Tibial nerve (tissue), 4 donors: ENCODE results near the gene ESPL1. TPM values are rescaled to one million over a fixed set of nuclear protein-coding genes. Genes with fewer than 3 reads are reported as not detected.

ENCODE experiments used
- DNase-seq, 2 donors: peaks; one replicate each; pipeline ENCODE4 v3.0.0-alpha.2; 2019; ENCODE audit warnings: low spot score in 2 of 2
- H3K27ac ChIP-seq, 4 donors: fragments of 200-600 bp; sonication (generic) in 3 of 4; one replicate each; pipeline ENCODE4 v1.5.1; 2017 to 2019; ENCODE audit warnings: mild to moderate bottlenecking in 1 of 4
- H3K27me3 ChIP-seq, 2 donors: fragments of 200-600 bp; sonication (generic) in 1 of 2; one replicate each; pipeline versions ENCODE4 v1.5.1 to v1.6.0; 2017 to 2019
- H3K36me3 ChIP-seq, 3 donors: fragments of 200-600 bp; sonication (generic); one replicate each; pipeline ENCODE4 v1.5.1; 2018 to 2019
- H3K4me1 ChIP-seq, 4 donors: fragments of 200-600 bp; sonication (generic) in 3 of 4; one replicate each; pipeline ENCODE4 v1.5.1; 2017 to 2019
- H3K4me3 ChIP-seq, 4 donors: fragments of 200-600 bp; sonication (generic) in 3 of 4; one replicate each; pipeline ENCODE4 v1.5.1; 2017 to 2019; ENCODE audit warnings: mild to moderate bottlenecking in 1 of 4, moderate library complexity in 1 of 4
- H3K9me3 ChIP-seq, 4 donors: fragments of 200-600 bp; sonication (generic) in 3 of 4; one replicate each; pipeline ENCODE4 v1.5.1; 2017 to 2019
- EP300 ChIP-seq, 2 donors: sonication (generic); formaldehyde crosslinking; IDR thresholded peaks; one replicate each; pipeline ENCODE4 v1.6.1; 2017; ENCODE audit warnings: antibody characterized with exemption in 2 of 2, mild to moderate bottlenecking in 1 of 2
- POLR2A ChIP-seq, 2 donors: fragments of 450-650 bp; IDR thresholded peaks; one replicate each; pipeline ENCODE4 v1.6.1; 2017; ENCODE audit warnings: antibody characterized with exemption in 2 of 2, mild to moderate bottlenecking in 2 of 2, moderate library complexity in 2 of 2
- WGBS, 2 donors: methylation state at CpG; one replicate each; pipeline ENCODE4 v1.1.5; 2018; 5-methylcytosine and 5-hydroxymethylcytosine counted together
- total RNA-seq, 4 donors: library from RNA; depleted of rRNA; stranded (reverse); fragments of >200 nt; gene quantifications; one replicate each; pipeline ENCODE4 v1.1.0, GENCODE V29; 2016
- TF ChIP-seq, protein P1 (sequence below), 5 experiments: fragments of 200-600 bp in 3 of 5; fragments of 450-650 bp in 2 of 5; sonication (generic) in 3 of 5; IDR thresholded peaks; one replicate each; pipeline ENCODE4 v1.5.1; 2016 to 2019; ENCODE audit warnings: antibody characterized with exemption in 5 of 5, mild to moderate bottlenecking in 3 of 5, moderate library complexity in 2 of 5

The ESPL1 gene
- total RNA-seq: 1 to 10 TPM in 3 of 4 donors, not detected in 1; 2.2 to 8.7 (median 2.5) TPM

DNA sequence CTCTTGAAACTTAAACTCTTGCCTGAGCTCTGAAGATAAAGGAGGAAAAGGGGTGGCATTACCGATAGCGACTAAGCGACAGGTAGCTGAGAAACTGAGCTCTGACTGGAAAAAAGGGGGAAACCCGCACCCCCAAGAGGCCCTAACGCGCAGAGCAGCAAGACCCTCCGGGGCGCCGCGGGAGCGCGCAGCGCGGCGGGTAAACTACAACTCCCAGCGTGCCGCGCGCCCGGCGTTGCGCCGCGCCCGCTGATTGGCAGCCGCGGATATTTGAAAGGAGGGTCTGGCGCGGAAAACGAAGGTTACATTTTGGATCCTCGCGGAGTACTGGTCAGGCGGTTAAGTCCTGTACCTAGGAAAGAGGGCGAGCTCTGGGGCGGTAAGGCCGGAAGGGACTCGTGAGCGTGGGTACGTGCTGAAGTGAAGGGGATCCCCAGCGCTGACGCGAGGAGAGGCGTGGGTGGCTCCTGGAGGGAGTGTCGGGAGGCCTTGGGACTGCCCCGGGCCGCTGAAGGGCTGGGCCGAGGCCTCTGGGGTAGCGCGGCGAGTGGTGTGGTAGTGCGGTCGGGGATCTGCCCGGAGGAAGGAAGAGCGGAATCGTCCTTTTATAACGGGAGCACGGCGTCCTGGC, at the start of gene ESPL1:
TSS of gene ESPL1 (plus strand) at position 301 of the 631 bp plus-strand sequence. CDS start 468 bp downstream, outside the sequence.
- 0 to 1% methylated on average over 56 to 58 of the region's 58 CpGs for WGBS, 2 donors
- Histone ChIP-seq H3K36me3 (no peaks in the 10 kb centered on the region), H3K4me3 (peak within 1 kb of the TSS; percentile 38 to 66 (median 56)), H3K27me3 (no peaks in the 10 kb centered on the region), H3K27ac (peak within 1 kb of the TSS in 3 of 4 donors; percentile 40 to 73 (median 65)), H3K4me1 (peaks cover 0 to 15% (median 2%) of the 10 kb centered on the region in 4 donors), H3K9me3 (no peaks in the 10 kb centered on the region)
- peak; percentile 28 to 62 for DNase-seq
- TF ChIP-seq POLR2A (IDR thresholded peaks at IDR 0.05) (no peak), EP300 (IDR thresholded peaks at IDR 0.05) (peak; percentile 59 to 76)
- TF ChIP-seq, protein P1, sequence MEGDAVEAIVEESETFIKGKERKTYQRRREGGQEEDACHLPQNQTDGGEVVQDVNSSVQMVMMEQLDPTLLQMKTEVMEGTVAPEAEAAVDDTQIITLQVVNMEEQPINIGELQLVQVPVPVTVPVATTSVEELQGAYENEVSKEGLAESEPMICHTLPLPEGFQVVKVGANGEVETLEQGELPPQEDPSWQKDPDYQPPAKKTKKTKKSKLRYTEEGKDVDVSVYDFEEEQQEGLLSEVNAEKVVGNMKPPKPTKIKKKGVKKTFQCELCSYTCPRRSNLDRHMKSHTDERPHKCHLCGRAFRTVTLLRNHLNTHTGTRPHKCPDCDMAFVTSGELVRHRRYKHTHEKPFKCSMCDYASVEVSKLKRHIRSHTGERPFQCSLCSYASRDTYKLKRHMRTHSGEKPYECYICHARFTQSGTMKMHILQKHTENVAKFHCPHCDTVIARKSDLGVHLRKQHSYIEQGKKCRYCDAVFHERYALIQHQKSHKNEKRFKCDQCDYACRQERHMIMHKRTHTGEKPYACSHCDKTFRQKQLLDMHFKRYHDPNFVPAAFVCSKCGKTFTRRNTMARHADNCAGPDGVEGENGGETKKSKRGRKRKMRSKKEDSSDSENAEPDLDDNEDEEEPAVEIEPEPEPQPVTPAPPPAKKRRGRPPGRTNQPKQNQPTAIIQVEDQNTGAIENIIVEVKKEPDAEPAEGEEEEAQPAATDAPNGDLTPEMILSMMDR (IDR thresholded peaks at IDR 0.05): peak; percentile 23 to 55 (median 30)

GRCh38 chr12:53218551-53219291, 49.4 kb upstream of the ESPL1 start:
- 3 to 22% methylated on average over 20 to 30 of the region's 30 CpGs for WGBS, 2 donors
- no peak for DNase-seq
- Histone ChIP-seq H3K4me3 (peak overlapping the region; percentile 53 to 78 (median 68)), H3K27me3 (no peaks in the 10 kb centered on the region), H3K9me3 (no peaks in the 10 kb centered on the region), H3K4me1 (peaks cover 0 to 75% (median 49%) of the 10 kb centered on the region in 4 donors), H3K27ac (peak overlapping the region; percentile 92 to 100 (median 96)), H3K36me3 (peaks cover 0 to 20% (median 0%) of the 10 kb centered on the region in 3 donors)
- TF ChIP-seq, protein P1 (IDR thresholded peaks at IDR 0.05): no peak
- no peak for TF ChIP-seq POLR2A (IDR thresholded peaks at IDR 0.05)
- no peak for TF ChIP-seq EP300 (IDR thresholded peaks at IDR 0.05)

DNA sequence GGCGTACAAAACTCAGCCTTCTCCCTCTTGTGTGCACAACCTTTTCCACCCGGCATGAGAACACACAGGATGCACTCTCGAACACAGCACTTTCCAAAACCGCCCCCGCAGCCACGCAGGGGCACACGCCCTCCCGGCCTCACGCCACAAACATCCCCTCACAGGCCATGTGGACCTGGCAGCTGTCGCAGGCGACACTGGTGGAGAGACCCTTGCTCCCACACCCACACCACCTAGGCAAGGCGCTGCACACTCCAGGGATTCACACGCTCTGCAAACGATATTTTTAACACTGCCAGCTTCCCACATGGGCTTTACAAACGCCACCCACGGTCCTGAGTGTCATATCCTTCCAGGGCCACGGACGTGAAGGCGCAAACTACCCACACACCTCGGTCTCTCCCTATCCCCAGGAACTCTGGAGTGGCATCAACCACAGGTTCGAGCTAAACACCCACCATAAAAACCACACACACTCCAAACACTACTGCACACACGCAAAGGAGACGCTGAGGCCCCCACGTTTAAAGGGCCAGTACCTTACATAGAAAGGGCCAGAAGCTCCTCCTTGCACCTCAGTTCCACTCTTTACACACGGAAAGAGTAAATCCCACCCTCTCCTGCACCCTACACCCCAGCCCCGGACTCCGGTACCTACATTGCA, 48.7 kb upstream of the ESPL1 start:
- Histone ChIP-seq H3K4me1 (peaks cover 4 to 75% (median 56%) of the 10 kb centered on the region in 4 donors), H3K4me3 (peak overlapping the region; percentile 53 to 78 (median 68)), H3K27ac (peak overlapping the region; percentile 92 to 100 (median 96)), H3K9me3 (no peaks in the 10 kb centered on the region), H3K27me3 (no peaks in the 10 kb centered on the region), H3K36me3 (peaks cover 0 to 13% (median 0%) of the 10 kb centered on the region in 3 donors)
- WGBS, 2 donors: 0 to 1% methylated on average over 27 of the region's 27 CpGs
- TF ChIP-seq EP300 (IDR thresholded peaks at IDR 0.05) (peak in 1 of 2 donors; percentile 34), POLR2A (IDR thresholded peaks at IDR 0.05) (no peak)
- no peak for DNase-seq

DNA sequence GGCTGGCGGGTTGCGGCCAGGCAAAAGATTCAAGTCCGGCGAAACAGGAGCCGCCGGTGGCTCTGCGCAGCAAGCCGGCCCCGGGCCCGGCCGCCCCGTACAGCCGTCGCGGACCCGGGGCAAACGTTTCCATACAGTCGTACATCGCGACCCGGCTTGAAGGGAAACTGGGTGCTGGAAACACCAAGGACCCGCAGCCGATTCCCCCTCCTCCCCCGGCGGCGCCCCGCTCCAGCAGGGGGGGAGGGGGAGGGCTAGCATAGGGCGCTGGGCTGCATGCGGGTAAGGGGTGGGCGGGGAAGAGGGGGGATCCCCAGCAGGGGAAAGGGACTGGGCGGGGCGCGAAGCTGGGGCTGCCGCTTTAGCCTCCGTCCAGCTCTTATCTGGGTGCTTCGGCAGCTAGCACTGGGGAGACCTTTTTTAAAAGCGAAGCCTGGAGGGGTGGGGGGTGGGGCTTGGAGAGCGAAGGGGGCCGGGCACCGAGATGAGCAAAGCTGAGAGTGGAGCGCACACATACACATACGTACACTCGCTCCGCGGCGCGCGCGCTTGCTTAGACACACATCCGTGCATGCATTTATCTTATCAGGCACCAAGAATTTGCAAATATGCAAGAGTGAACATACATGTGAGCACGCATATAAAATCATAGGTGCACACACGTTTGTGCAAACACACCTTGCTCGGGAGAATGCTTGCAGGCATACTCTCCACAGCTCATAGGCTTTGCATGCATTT, 48.0 kb upstream of the ESPL1 start:
- Histone ChIP-seq H3K27me3 (no peaks in the 10 kb centered on the region), H3K27ac (peak overlapping the region; percentile 92 to 100 (median 96)), H3K9me3 (no peaks in the 10 kb centered on the region), H3K4me3 (peak overlapping the region; percentile 53 to 78 (median 68)), H3K4me1 (peaks cover 5 to 75% (median 60%) of the 10 kb centered on the region in 4 donors), H3K36me3 (peaks cover 0 to 6% (median 0%) of the 10 kb centered on the region in 3 donors)
- peak; percentile 42 to 55 for DNase-seq
- TF ChIP-seq, protein P1 (IDR thresholded peaks at IDR 0.05): no peak
- WGBS, 2 donors: 0 to 1% methylated on average over 22 to 36 of the region's 53 CpGs

GRCh38 chr12:53220694-53221202, 47.4 kb upstream of the ESPL1 start:
- DNase-seq: peak; percentile 77 to 82
- 1% methylated on average over 37 to 40 of the region's 42 CpGs for WGBS, 2 donors
- no peaks in the 10 kb centered on the region for H3K27me3 ChIP-seq
- peak; percentile 12 to 72 for TF ChIP-seq EP300 (IDR thresholded peaks at IDR 0.05)
- TF ChIP-seq POLR2A (IDR thresholded peaks at IDR 0.05): peak in 1 of 2 donors; percentile 8
- TF ChIP-seq, protein P1 (IDR thresholded peaks at IDR 0.05): no peak
- H3K4me1 ChIP-seq: peaks cover 5 to 75% (median 65%) of the 10 kb centered on the region in 4 donors
- H3K4me3 ChIP-seq: peak overlapping the region; percentile 53 to 78 (median 68)
- peak overlapping the region; percentile 92 to 100 (median 96) for H3K27ac ChIP-seq
- peaks cover 0 to under 1% (median 0%) of the 10 kb centered on the region in 3 donors for H3K36me3 ChIP-seq
- no peaks in the 10 kb centered on the region for H3K9me3 ChIP-seq
